ENCODE results near the gene ZBTB49. TPM values are rescaled to one million over a fixed set of nuclear protein-coding genes. Genes with fewer than 3 reads are reported as not detected.

ZBTB49 gene
- total RNA-seq, 1 donor from 2014 or later = 13.3 TPM

DNA sequence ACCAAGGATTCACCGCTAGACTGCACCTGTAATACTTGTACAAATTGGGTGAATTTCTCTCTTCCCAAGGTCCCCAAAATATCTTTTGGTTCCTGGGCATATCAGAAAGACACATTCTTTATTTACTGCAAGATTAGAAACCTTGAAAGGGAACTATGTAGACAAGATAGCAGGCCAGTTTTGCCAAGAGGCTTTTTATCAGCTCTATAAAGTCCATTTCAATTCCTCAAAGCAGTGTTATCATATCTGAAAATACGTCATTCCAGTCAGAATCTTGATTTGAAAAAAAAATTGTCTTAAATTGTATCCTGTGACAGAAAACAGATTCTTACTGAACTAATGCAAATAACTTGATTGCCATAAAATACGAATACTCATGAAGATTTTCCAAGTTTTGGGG, 59.8 kb downstream of the ZBTB49 start:
- no peaks in the 10 kb centered on the region for H3K36me3 Mint-ChIP-seq (ENCODE audit: low read depth, unreplicated experiment)
- H3K4me3 Mint-ChIP-seq (ENCODE audit: unreplicated experiment) = no peak overlapping the region
- no peak for DNase-seq (ENCODE audit: low spot score)
- TF ChIP-seq, protein P1, sequence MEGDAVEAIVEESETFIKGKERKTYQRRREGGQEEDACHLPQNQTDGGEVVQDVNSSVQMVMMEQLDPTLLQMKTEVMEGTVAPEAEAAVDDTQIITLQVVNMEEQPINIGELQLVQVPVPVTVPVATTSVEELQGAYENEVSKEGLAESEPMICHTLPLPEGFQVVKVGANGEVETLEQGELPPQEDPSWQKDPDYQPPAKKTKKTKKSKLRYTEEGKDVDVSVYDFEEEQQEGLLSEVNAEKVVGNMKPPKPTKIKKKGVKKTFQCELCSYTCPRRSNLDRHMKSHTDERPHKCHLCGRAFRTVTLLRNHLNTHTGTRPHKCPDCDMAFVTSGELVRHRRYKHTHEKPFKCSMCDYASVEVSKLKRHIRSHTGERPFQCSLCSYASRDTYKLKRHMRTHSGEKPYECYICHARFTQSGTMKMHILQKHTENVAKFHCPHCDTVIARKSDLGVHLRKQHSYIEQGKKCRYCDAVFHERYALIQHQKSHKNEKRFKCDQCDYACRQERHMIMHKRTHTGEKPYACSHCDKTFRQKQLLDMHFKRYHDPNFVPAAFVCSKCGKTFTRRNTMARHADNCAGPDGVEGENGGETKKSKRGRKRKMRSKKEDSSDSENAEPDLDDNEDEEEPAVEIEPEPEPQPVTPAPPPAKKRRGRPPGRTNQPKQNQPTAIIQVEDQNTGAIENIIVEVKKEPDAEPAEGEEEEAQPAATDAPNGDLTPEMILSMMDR (IDR thresholded peaks at IDR 0.05; ENCODE audit: unreplicated experiment) = no peak
- no peak overlapping the region for H3K27ac Mint-ChIP-seq (ENCODE audit: unreplicated experiment)
- H3K9me3 Mint-ChIP-seq (ENCODE audit: unreplicated experiment) = no peaks in the 10 kb centered on the region
- no peaks in the 10 kb centered on the region for H3K27me3 Mint-ChIP-seq (ENCODE audit: unreplicated experiment)
- H3K4me1 Mint-ChIP-seq (ENCODE audit: unreplicated experiment) = no peaks in the 10 kb centered on the region

DNA sequence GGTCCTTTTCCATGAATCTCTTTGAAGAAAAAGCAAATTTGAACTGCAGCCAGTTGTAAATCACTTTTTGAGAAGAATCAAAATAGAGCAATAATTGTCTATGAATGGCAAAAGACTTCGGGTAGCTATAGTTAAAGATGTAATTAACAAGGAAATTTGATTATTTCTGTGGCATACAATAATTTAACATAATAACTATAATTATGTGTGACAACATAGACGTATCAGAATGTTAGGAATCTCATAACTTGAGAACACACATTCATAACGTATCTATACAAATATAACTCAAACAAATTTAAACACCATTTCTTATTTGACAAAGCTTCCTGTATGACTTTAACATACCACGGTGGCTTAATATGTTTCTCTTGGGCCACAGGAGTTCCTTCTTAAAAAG, 60.9 kb downstream of the ZBTB49 start:
- Mint-ChIP-seq H3K27me3 (ENCODE audit: unreplicated experiment) (no peaks in the 10 kb centered on the region), H3K4me1 (ENCODE audit: unreplicated experiment) (no peaks in the 10 kb centered on the region), H3K36me3 (ENCODE audit: low read depth, unreplicated experiment) (no peaks in the 10 kb centered on the region), H3K9me3 (ENCODE audit: unreplicated experiment) (no peaks in the 10 kb centered on the region), H3K4me3 (ENCODE audit: unreplicated experiment) (no peak overlapping the region), H3K27ac (ENCODE audit: unreplicated experiment) (no peak overlapping the region)
- TF ChIP-seq, protein P1 (IDR thresholded peaks at IDR 0.05; ENCODE audit: unreplicated experiment) = no peak
- no peak for DNase-seq (ENCODE audit: low spot score)

DNA sequence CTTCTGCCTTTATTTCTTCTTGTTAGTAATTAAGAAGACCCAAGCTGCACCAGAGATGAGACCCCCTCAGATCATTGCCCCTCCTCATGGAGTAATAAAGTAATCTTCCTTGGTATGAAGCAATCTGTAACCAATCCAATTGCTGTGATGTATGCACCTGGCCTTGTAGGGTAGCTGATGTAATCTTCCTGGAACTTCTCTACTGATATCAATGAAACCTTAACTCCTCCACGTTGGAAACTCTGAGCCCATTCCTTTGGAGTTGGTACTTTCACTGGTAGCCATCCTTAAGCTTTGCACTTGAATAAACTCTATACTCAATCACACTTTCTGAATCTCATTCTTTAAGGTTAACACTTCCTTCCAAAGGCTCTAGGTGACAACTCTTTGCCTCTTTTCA, 65.3 kb downstream of the ZBTB49 start:
- TF ChIP-seq, protein P1 (IDR thresholded peaks at IDR 0.05; ENCODE audit: unreplicated experiment) = no peak
- Mint-ChIP-seq H3K36me3 (ENCODE audit: low read depth, unreplicated experiment) (no peaks in the 10 kb centered on the region), H3K27me3 (ENCODE audit: unreplicated experiment) (peaks cover 3% of the 10 kb centered on the region), H3K4me1 (ENCODE audit: unreplicated experiment) (no peaks in the 10 kb centered on the region), H3K27ac (ENCODE audit: unreplicated experiment) (no peak overlapping the region), H3K9me3 (ENCODE audit: unreplicated experiment) (no peaks in the 10 kb centered on the region), H3K4me3 (ENCODE audit: unreplicated experiment) (no peak overlapping the region)
- no peak for DNase-seq (ENCODE audit: low spot score)

DNA sequence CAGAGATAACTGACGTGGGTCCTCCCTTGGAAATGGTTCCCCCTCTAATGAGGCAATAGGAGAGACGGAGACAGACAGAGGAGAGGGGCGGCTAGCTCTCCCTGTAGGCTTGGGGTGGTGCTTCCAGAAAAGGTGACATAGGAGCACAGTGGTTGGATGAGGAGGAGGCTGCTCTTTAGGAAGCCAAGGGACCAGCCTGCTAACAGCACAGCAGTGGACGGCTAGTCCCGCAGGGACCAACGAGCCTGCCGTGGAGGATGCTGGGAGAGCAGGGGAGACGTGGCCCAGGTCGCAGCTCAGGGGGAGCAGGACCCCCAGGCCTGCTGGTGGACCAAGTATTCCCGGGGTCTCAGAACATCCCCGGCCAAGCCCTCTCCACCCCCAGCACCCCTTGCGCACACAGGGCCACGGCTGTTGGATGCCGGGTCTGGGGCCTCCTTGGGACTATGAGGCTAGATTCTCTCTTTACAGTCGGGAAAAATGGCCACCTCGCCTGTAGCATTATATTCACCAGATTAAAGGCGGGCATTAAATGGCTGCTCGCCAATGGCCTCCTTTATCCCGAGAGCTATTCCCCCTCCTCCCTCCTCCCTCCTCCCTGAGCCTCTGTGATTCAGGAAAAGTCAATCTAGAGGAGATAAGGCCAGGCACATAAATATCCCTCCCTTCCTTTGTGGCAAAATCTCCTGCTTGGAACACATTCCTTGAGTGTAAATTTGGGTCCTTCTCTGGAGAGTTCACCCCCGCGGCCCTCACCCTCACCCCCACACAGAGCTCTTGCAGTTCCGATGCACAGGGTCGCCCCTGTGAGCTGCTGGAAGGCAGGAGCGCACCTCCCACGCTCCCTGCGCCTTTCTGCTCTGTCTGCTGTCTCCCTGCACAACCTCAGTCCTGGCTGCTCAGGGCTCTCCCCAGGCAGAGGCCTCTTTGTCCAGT, 66.3 kb downstream of the ZBTB49 start:
- Mint-ChIP-seq H3K27me3 (ENCODE audit: unreplicated experiment) (peaks cover 5% of the 10 kb centered on the region), H3K27ac (ENCODE audit: unreplicated experiment) (no peak overlapping the region), H3K36me3 (ENCODE audit: low read depth, unreplicated experiment) (no peaks in the 10 kb centered on the region), H3K4me1 (ENCODE audit: unreplicated experiment) (no peaks in the 10 kb centered on the region), H3K4me3 (ENCODE audit: unreplicated experiment) (no peak overlapping the region), H3K9me3 (ENCODE audit: unreplicated experiment) (no peaks in the 10 kb centered on the region)
- DNase-seq (ENCODE audit: low spot score) = no peak
- TF ChIP-seq, protein P1 (IDR thresholded peaks at IDR 0.05; ENCODE audit: unreplicated experiment) = no peak
